ENCODE data around the gene NFATC2. TPM values are rescaled to one million over a fixed set of nuclear protein-coding genes. Genes with fewer than 3 reads are reported as not detected.

Gene NFATC2
- total and polyA plus RNA-seq, 2 of the 8 experiments (the other 6 are each of a cell fraction or from before 2014, with no cell fraction given), result 0.27 to 0.91 TPM

GRCh38 chr20:51348876-51349275 is 193.6 kb downstream of the NFATC2 start:
- H3K27ac ChIP-seq (ENCODE audit: low read depth, low read length), result no peak overlapping the region
- H4K20me1 ChIP-seq (replicated peaks in 1 of 2; ENCODE audit: control insufficient read depth in 1 of 2, insufficient read depth in 2 of 2, low read length in 2 of 2), result no peaks in the 10 kb centered on the region
- H3K4me2 ChIP-seq (ENCODE audit: insufficient read depth in 1 of 2, low read depth in 2 of 2, low read length in 2 of 2), result no peak overlapping the region
- no peaks in the 10 kb centered on the region for H3K79me1 ChIP-seq (ENCODE audit: low read depth, low read length)
- H3K56ac ChIP-seq (replicated peaks; ENCODE audit: insufficient read length, low read depth, low read length), result no peak overlapping the region
- ChIA-PET POLR2A (ENCODE audit: partially characterized antibody) (interaction anchor here (1.3 kb wide), 1 partner anchor 14 kb away, joined by 3 read pairs; no protein-coding TSS in a partner anchor), CTCF (ENCODE audit: partially characterized antibody) (interaction anchor here (0.6 to 2.3 kb wide), 6 partner anchors 17 to 1030 kb away, joined by 3 to 9 read pairs (median 5); no protein-coding TSS in a partner anchor)
- H3K4ac ChIP-seq (replicated peaks; ENCODE audit: insufficient read length, low read depth, low read length), result no peak overlapping the region
- H2AK5ac ChIP-seq (ENCODE audit: low read depth, low read length), result no peak overlapping the region
- no peak overlapping the region for H3K4me3 ChIP-seq (ENCODE audit: extremely low read depth in 1 of 4, insufficient read depth in 2 of 4, low read depth in 3 of 4, low read length in 4 of 4)
- H2BK5ac ChIP-seq (ENCODE audit: low read depth, low read length), result no peak overlapping the region
- H3K79me2 ChIP-seq (ENCODE audit: control insufficient read depth in 1 of 2, insufficient read depth in 2 of 2, low read length in 2 of 2), result no peaks in the 10 kb centered on the region
- no peak overlapping the region for H3K18ac ChIP-seq (ENCODE audit: extremely low read depth, low read length)
- H3K14ac ChIP-seq (ENCODE audit: insufficient read length), result no peak overlapping the region
- no peak overlapping the region for H2AFZ ChIP-seq (ENCODE audit: low read length)
- TF ChIP-seq POU5F1 (IDR thresholded peaks at IDR 0.05; ENCODE audit: low read depth, low read length) (no peak), SP1 (IDR thresholded peaks at IDR 0.05; ENCODE audit: low read depth, low read length) (no peak), RXRA (IDR thresholded peaks at IDR 0.05; ENCODE audit: insufficient read depth, low read depth, low read length) (no peak), SIN3A (conservative IDR thresholded peaks at IDR 0.05 in 1 of 2, IDR thresholded peaks at IDR 0.05 in 1 of 2; ENCODE audit: low read depth in 1 of 2, low read length in 2 of 2) (no peak), CBX8 (IDR thresholded peaks at IDR 0.05; ENCODE audit: borderline replicate concordance, low read depth, low read length) (no peak), SIRT6 (IDR thresholded peaks at IDR 0.05; ENCODE audit: low read length) (no peak), CREB1 (IDR thresholded peaks at IDR 0.05) (no peak), RAD21 (IDR thresholded peaks at IDR 0.05 in 1 of 2, conservative IDR thresholded peaks at IDR 0.05 in 1 of 2; ENCODE audit: low read depth in 2 of 2, low read length in 2 of 2) (no peak), SUZ12 (IDR thresholded peaks at IDR 0.05; ENCODE audit: low read length) (no peak)
- H2BK20ac ChIP-seq (ENCODE audit: low read length), result no peak overlapping the region
- no peak overlapping the region for H2BK12ac ChIP-seq (ENCODE audit: low read depth, low read length)
- no peak for DNase-seq (ENCODE audit: low read depth in 1 of 2, low spot score in 2 of 2)
- WGBS, 2 experiments (ENCODE audit: extremely low coverage in 1 of 2, insufficient coverage in 1 of 2, insufficient read length in 1 of 2, insufficient replicate concordance in 2 of 2, low coverage in 1 of 2, low lambda C conversion rate in 2 of 2, missing lambda C conversion rate in 1 of 2), result 90% methylated on average over 4 of the region's 4 CpGs; no CpG with 5 or more reads in 1 of the 2 experiments
- no peak overlapping the region for H4K5ac ChIP-seq (ENCODE audit: insufficient read length, low read depth, low read length)
- H4K91ac ChIP-seq (replicated peaks; ENCODE audit: insufficient read length, low read length), result no peak overlapping the region
- H3K4me1 ChIP-seq (replicated peaks in 1 of 4; ENCODE audit: control insufficient read depth in 3 of 4, insufficient read depth in 4 of 4, low read length in 3 of 4), result no peaks in the 10 kb centered on the region
- H4K8ac ChIP-seq (ENCODE audit: extremely low read depth, insufficient read depth, low read length), result no peak overlapping the region
- peaks cover 2% of the 10 kb centered on the region; the same call in 1 of the 2 replicates for H3K23me2 ChIP-seq (ENCODE audit: low read depth, low read length)
- 0 out of 4 replicates have a peak, but pooled peaks cover under 1% of the 10 kb centered on the region in 2 experiments for H3K9me3 ChIP-seq (ENCODE audit: insufficient read depth in 2 of 2, low read depth in 1 of 2, low read length in 1 of 2)
- H3K27me3 ChIP-seq (replicated peaks in 1 of 4; ENCODE audit: control insufficient read depth in 3 of 4, extremely low read depth in 1 of 4, insufficient read depth in 3 of 4, low read length in 3 of 4), result peaks cover 0 to 3% (median 0%) of the 10 kb centered on the region in 4 experiments; a peak in 2 of 7 replicates
- H2BK120ac ChIP-seq (replicated peaks; ENCODE audit: low read depth, low read length), result no peak overlapping the region
- no peak overlapping the region for H3K9ac ChIP-seq (replicated peaks in 1 of 4; ENCODE audit: extremely low read depth in 1 of 4, low read depth in 3 of 4, low read length in 3 of 4)
- no peak overlapping the region for H3K23ac ChIP-seq (ENCODE audit: insufficient read length)
- FAIRE-seq, result no peak
- H2BK15ac ChIP-seq (ENCODE audit: low read length), result no peak overlapping the region
- H3K36me3 ChIP-seq (ENCODE audit: control insufficient read depth in 2 of 4, insufficient read depth in 4 of 4, low read length in 3 of 4), result no peaks in the 10 kb centered on the region; a peak in 1 of 8 replicates
